ENCODE data around the gene KCNK1.

DNA sequence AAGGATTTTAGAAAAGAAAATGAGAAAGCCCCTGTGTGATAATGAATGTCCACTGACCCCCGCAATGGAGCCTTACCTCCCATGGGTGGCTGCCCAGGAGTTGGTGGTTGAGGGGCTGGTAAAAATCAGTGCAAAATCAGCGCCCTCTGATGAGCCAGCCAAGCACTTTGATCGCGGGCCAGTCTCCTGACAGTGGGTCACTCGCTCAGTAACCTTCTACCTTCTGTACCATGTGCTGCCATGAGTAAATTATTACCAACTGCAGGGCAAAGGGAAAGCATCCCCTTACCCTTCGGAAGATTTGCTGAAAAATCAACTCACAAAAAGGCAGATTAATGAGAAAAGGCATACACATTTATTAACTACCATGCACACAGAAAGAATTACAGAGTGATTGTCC lies 58.8 kb downstream of the KCNK1 start:
- TF ChIP-seq EZH2 (IDR thresholded peaks at IDR 0.05; ENCODE audit: borderline replicate concordance, low read depth, low read length, severe bottlenecking): no peak
- TF ChIP-seq, protein P1, sequence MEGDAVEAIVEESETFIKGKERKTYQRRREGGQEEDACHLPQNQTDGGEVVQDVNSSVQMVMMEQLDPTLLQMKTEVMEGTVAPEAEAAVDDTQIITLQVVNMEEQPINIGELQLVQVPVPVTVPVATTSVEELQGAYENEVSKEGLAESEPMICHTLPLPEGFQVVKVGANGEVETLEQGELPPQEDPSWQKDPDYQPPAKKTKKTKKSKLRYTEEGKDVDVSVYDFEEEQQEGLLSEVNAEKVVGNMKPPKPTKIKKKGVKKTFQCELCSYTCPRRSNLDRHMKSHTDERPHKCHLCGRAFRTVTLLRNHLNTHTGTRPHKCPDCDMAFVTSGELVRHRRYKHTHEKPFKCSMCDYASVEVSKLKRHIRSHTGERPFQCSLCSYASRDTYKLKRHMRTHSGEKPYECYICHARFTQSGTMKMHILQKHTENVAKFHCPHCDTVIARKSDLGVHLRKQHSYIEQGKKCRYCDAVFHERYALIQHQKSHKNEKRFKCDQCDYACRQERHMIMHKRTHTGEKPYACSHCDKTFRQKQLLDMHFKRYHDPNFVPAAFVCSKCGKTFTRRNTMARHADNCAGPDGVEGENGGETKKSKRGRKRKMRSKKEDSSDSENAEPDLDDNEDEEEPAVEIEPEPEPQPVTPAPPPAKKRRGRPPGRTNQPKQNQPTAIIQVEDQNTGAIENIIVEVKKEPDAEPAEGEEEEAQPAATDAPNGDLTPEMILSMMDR (IDR thresholded peaks at IDR 0.05; ENCODE audit: borderline replicate concordance, extremely low read depth, low read length, poor library complexity, severe bottlenecking): no peak

Data from DND-41 (cell line).